Left kidney (tissue), 2 donors: Measurements from ENCODE around the gene STX8. TPM values are rescaled to one million over a fixed set of nuclear protein-coding genes. Genes with fewer than 3 reads are reported as not detected.
A peak's percentile ranks its signal among the peaks of the same experiment; 100 is the strongest.

Experiments used
- DNase-seq: peaks from one replicate; pipeline ENCODE4 v3.0.0-alpha.2; 2013
- polyA plus RNA-seq: library from polyadenylated mRNA; unstranded; fragments of 120-200 nt; gene quantifications from one replicate; pipeline ENCODE4 v1.2.1, GENCODE V29; 2013; ENCODE audit not compliant: insufficient read length

The STX8 gene
- polyA plus RNA-seq, 1 donor, result 66.7 TPM

- DNase-seq, result peak; percentile 22
Observed at GRCh38 chr17:9557857-9558256, 17.8 kb downstream of the STX8 start.

- DNase-seq, result no peak
Observed at GRCh38 chr17:9557161-9557755, 18.4 kb downstream of the STX8 start.

DNA sequence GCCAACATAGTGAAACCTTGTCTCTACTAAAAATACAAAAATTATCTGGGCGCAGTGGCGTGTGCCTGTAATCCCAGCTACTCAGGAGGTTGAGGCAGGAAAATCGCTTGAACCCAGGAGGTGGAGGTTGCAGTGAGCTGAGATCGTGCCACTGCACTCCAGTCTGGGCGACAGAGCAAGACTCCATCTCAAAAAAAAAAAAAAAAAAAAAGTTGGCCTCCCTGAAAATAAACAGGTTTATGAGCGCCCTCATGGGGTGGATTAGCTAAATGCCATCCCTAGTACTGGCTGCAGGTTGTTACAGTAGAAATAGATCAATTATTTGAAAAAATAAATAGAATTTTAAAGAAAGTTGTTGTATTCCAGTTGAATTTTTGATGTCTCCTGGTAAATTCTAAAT lies 20.9 kb downstream of the STX8 start:
- peak; percentile 24 for DNase-seq

- no peak for DNase-seq
Observed at GRCh38 chr17:9553596-9553995, 22.0 kb downstream of the STX8 start.

GRCh38 chr17:9553181-9553580 lies 22.4 kb downstream of the STX8 start:
- peak; percentile 21 for DNase-seq

DNA sequence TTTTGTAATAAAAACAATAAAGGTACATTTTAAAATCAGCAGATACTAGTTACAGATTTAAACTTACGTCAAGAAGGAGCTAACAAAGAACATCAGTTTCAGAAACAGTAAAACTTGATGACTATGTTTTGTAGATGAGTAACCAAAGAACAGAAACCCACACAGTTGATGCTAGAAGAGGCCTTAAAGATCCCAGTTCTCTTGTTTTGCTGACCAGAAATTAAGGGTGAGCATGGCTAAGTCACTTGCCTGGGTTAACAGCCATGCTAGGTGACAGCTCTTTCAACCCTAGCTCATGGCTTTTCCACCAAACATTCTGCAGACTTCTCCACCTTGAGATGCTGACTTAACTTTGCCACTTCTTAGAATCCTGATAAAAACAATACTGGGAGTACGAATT lies 26.4 kb downstream of the STX8 start:
- DNase-seq, result no peak

GRCh38 chr17:9544221-9544620 lies 31.4 kb downstream of the STX8 start:
- DNase-seq, result no peak

GRCh38 chr17:9541718-9542117 lies 33.9 kb downstream of the STX8 start:
- DNase-seq, result no peak

- DNase-seq, result no peak
Observed at GRCh38 chr17:9538626-9539025, 37.0 kb downstream of the STX8 start.

DNA sequence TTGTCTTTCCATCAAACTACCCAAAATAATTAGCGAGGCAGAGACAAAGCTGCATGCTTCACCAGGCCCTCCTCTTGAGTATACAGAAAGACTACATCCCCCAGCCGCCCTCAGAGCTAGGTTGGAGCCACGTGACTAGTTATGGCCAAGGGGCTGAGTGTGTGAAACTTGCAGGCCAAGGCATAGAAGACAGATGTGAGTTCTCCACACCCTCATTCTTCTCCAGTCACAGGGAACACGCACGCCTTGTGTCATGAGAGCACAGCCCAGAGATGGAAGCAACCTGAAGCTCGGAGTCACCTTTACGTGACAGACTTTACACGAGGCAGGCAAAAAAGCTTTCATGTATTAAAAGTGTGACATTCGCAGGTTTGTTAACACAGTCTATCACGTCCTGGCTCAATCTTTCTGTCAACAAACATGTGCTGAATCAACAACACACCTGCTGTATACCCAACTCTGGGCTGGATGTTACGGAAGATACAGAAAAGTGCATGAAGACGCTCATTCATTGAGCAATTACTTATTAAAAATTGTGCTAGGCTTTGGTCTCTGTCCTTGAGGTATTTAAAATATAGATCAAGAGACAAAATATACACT lies 38.3 kb downstream of the STX8 start:
- no peak for DNase-seq

DNA sequence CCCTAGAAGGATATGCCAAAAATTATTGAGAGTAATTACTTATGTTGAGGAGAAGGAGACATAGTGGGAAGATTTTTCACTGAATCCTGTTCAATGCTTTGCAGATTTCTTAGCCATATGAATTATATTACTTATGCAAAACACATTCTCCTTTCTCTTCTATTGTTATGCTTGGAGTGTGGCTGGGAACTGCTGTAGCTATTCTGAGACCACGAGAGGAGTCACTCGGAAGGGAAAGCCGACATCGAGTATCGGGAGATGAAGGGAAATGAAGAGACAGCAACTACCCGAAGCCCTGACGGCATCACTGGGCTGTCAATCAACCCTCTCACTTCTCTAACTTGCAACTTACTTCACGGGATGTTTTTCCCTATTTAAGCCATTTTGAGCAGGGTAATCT lies 39.6 kb downstream of the STX8 start:
- no peak for DNase-seq

- no peak for DNase-seq
Observed at GRCh38 chr17:9533441-9533840, 42.2 kb downstream of the STX8 start.

- DNase-seq, result no peak
Observed at GRCh38 chr17:9532715-9533114, 42.9 kb downstream of the STX8 start.

DNA sequence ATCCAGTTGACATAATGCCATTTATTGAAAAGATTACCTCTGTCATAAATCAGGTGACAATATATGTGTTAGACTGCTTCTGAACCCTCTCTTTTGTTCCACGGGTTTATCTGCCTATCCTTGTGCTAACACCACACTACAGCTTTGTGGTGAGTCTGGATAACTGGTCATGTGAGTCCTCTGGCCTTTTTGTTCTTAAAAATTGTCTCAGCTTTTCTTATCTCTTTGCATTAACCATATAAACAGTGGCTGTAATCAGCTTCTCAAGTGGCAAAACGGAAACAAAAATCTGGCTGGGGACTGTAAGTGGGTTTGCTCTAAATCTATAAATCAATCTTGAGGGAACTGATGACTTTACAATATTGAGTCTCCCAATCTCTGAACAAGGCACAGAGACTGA lies 44.6 kb downstream of the STX8 start:
- DNase-seq, result no peak

- peak; percentile 10 for DNase-seq
Observed at GRCh38 chr17:9529033-9529700, 46.5 kb downstream of the STX8 start.

DNA sequence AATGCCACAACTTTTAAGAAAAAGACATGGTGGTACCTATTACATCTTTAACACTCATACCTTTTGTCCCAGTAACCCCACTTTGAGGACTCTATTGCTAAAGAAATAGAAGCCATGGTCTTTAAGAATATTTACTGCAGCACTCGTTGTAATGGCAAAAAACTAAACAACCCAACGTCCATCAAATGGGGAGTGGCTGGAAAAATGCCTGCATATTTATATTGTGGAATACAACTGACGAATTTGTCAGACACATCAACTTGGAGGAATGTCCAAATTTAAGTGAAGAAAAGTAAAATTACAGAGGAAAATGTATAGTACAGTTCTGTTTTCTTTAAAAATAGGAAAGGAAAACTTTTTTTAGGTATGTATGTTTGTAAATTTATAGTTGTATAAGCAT lies 47.8 kb downstream of the STX8 start:
- DNase-seq, result no peak

DNA sequence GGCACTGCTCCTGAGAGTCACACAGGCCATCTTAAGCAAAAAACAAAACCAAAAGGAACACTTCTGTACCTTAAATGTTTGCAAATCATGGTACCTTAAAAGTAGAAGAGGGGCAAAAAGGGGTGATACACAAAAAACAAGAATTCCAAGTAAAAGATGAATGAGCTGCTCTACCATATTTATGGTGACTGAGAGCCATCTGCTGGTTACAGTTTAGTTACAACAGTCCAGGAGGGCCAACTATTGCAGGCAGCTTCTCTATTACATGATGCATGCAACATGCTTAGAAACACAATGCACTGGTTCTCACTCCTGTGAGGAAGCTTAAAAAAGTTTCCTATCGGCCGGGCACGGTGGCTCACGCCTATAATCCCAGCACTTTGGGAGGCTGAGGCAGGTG lies 53.5 kb downstream of the STX8 start:
- DNase-seq, result peak; percentile 57

GRCh38 chr17:9521062-9521461 lies 54.6 kb downstream of the STX8 start:
- peak; percentile 10 for DNase-seq

DNA sequence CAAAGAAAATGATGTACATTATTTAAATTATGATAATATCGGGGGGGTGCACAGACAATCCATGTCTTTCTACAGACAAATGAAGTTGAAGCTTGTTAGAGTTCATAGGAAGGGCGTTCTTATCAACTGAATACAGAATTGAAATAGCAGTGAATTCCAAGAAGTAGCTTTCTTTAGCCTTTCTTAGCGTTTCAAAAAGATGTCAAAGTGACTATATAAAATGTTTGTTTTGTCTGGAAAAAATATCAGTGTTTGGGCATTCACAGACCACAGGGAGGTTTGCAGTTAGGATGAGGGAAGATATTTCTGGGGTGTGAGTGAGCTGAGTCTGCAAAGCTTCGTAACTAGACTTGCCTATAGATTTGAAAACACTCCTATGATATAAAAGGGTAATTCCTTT lies 55.0 kb downstream of the STX8 start:
- no peak for DNase-seq

DNA sequence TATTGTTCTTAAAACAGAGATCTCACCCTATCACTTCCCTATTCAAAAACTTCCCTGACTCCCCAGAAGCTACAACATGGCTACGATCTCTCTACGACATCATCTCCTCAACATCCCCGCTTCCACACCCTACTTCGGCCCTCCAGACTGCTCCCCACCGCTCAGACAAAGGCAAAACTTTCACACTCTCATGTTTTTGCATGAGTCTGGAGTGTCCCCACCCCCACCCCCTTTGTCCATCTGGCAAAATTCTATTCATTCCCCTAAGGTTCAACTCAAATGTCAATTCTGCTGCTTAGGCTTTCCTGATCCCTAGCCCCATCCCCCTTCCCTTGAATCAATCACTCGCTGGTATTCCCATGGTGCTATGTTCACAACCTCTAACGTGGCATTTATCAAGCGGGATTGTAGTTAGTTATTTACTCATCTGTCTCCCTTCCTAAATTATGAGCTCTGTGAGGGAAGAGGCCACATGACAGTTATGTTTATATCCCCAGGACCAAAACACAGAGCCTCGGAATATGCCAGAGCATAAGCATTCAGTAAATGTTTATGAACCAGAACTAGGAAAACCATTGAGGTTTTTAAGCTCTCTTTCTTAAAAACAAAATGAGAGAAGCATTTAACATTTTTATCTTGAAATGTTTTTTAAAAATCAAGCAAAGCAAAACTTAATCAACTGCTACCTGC lies 55.9 kb downstream of the STX8 start:
- peak; percentile 5 for DNase-seq

- DNase-seq, result no peak
Observed at GRCh38 chr17:9517396-9517795, 58.2 kb downstream of the STX8 start.

GRCh38 chr17:9513266-9513665 lies 62.4 kb downstream of the STX8 start:
- DNase-seq, result no peak
